HL-60 (cell line): Measurements from ENCODE around the gene GNAT2.

Source experiments
- CTCF ChIP-seq: IDR thresholded peaks from one replicate; pipeline ENCODE4 v1.5.1; 2011; ENCODE audit warnings: low read length, control low read depth, inconsistent platforms; ENCODE audit not compliant: insufficient read depth
- GABPA ChIP-seq: IDR thresholded peaks from 2 replicates; pipeline ENCODE4 v1.6.1; 2012; ENCODE audit warnings: low read depth
- POLR2AphosphoS5 ChIP-seq: IDR thresholded peaks from 2 replicates; pipeline ENCODE4 v1.6.1; 2012; ENCODE audit warnings: low read depth
- REST ChIP-seq: IDR thresholded peaks from 2 replicates; pipeline ENCODE4 v1.6.1; 2012; ENCODE audit warnings: low read depth; ENCODE audit not compliant: insufficient replicate concordance
- SPI1 ChIP-seq: IDR thresholded peaks from 2 replicates; pipeline ENCODE4 v1.6.1; 2012; ENCODE audit warnings: low read depth, mild to moderate bottlenecking, borderline replicate concordance

GRCh38 chr1:109570414-109570813, 49.0 kb downstream of the GNAT2 start:
- TF ChIP-seq POLR2AphosphoS5 (no peak), CTCF (no peak), GABPA (no peak), REST (no peak), SPI1 (no peak)
